Heart left ventricle (tissue), 16 donors: ENCODE measurements around the gene ARHGEF26. TPM values are rescaled to one million over a fixed set of nuclear protein-coding genes. Genes with fewer than 3 reads are reported as not detected.

Source experiments
- ATAC-seq, 4 donors: fragments of 200-7000 bp; cut with Tn5 transposase; one replicate each; pipeline ENCODE4 v1.9.1; 2020 to 2022; ENCODE audit warnings: moderate library complexity in 4 of 4, mild to moderate bottlenecking in 3 of 4, moderate number of reproducible peaks in 1 of 4
- DNase-seq, 5 donors: peaks; one replicate each; pipeline ENCODE4 v3.0.0-alpha.2; 2020
- H3K27ac ChIP-seq, 12 donors: fragments of 200-600 bp; sonication (generic) in 4 of 12; one replicate each; pipeline versions ENCODE4 v1.5.0 to v1.8.0; 2016 to 2022; ENCODE audit warnings: mild to moderate bottlenecking in 2 of 12
- H3K27me3 ChIP-seq, 9 donors: fragments of 200-600 bp; sonication (generic) in 2 of 9; one replicate each; pipeline versions ENCODE4 v1.5.1 to v1.8.0; 2016 to 2022; ENCODE audit warnings: mild to moderate bottlenecking in 3 of 9
- H3K36me3 ChIP-seq, 9 donors: fragments of 200-600 bp; sonication (generic) in 2 of 9; one replicate each; pipeline versions ENCODE4 v1.5.0 to v1.8.0; 2018 to 2022; ENCODE audit warnings: mild to moderate bottlenecking in 2 of 9
- H3K4me1 ChIP-seq, 12 donors: fragments of 200-600 bp; sonication (generic) in 4 of 12; one replicate each; pipeline versions ENCODE4 v1.5.0 to v1.8.0; 2016 to 2022; ENCODE audit warnings: mild to moderate bottlenecking in 3 of 12
- H3K4me3 ChIP-seq, 12 donors: fragments of 200-600 bp; sonication (generic) in 4 of 12; one replicate each; pipeline versions ENCODE4 v1.5.0 to v1.8.0; 2017 to 2022; ENCODE audit warnings: mild to moderate bottlenecking in 9 of 12, moderate library complexity in 4 of 12
- H3K9me3 ChIP-seq, 12 donors: fragments of 200-600 bp; sonication (generic) in 4 of 12; one replicate each; pipeline versions ENCODE4 v1.5.0 to v1.8.0; 2016 to 2022; ENCODE audit warnings: mild to moderate bottlenecking in 1 of 12
- POLR2A ChIP-seq, 2 donors: fragments of 450-650 bp; IDR thresholded peaks; one replicate each; pipeline ENCODE4 v1.6.1; 2017; ENCODE audit warnings: antibody characterized with exemption in 2 of 2, mild to moderate bottlenecking in 2 of 2, moderate library complexity in 2 of 2
- WGBS, 4 donors: extraction: QIAGEN DNeasy Blood & Tissue Kit in 2 of 4; methylation state at CpG; one replicate each; pipeline versions ENCODE4 v1.1.5 to v1.1.7; 2013 to 2018; 5-methylcytosine and 5-hydroxymethylcytosine counted together
- intact Hi-C, 10 donors: fragments of 100-400 bp; cut with DNase I; formaldehyde crosslinking; loops; one replicate each; pipeline versions ENCODE4 v1.11.1 to v1.14.2; 2022
- polyA plus RNA-seq, 2 donors: library from polyadenylated mRNA; stranded (reverse); fragments of 200-250 nt; gene quantifications; one replicate each; pipeline ENCODE4 v1.2.3, GENCODE V29; 2013
- total RNA-seq, 9 donors: library from RNA; depleted of rRNA in 2 of 9; stranded (reverse); fragments of >200 nt in 2 of 9; fragmentation: NEBNext Ultra II Directional in 3 of 9; extraction: Animal tissue kit (Norgen Biotek cat#: 25700) in 3 of 9; gene quantifications; one replicate each; pipeline versions ENCODE4 v1.1.0 to v1.2.4, GENCODE V29; 2016 to 2023
- TF ChIP-seq, protein P1 (sequence below), 12 donors: fragments of 200-600 bp; sonication (generic) in 4 of 12; IDR thresholded peaks; one replicate each; pipeline versions ENCODE4 v1.5.0 to v1.8.0; 2018 to 2022; ENCODE audit warnings: antibody characterized with exemption in 12 of 12, mild to moderate bottlenecking in 5 of 12
- donor health status: ischemic (EF 13 %, LVEDD 7.1; RV severe dilation, severe dysfunction).
- donor health status: healthy with polysubstance abuse.
- donor health status: DM: no; HTN: yes; CAD: no.
- donor health status: DM: no; HTN: no; CAD: no.
- donor health status: ischemic (EF 25% LVEDD 6.9; RV normal size, moderate dysfunction).
- donor health status: ischemic (EF 25% LVEDD 5.7; RV mildly dilated, moderate dysfunction).
- donor health status: healthy.
- donor health status: DM: yes; HTN: yes; CAD: no.
- donor health status: ischemic (EF 35%, LVEDD 5.7; RV mildly dilated, moderate dysfunction).
- donor health status: nonischemic (EF 11% LVEDD 7.7; RV severe dilation, severe dysfunction).
- donor health status: DM: yes; HTN: yes; CAD: no.
- donor health status: PGD.
- donor health status: ischemic (EF 29% LVEDD 5.4; RV normal size, mild dysfunction).
- donor health status: nonischemic (EF 23%, LVEDD 6.1; RV moderate dilation, normal function).

Gene ARHGEF26
- total and polyA plus RNA-seq, 11 donors = 0.68 to 2.3 (median 1.3) TPM

DNA sequence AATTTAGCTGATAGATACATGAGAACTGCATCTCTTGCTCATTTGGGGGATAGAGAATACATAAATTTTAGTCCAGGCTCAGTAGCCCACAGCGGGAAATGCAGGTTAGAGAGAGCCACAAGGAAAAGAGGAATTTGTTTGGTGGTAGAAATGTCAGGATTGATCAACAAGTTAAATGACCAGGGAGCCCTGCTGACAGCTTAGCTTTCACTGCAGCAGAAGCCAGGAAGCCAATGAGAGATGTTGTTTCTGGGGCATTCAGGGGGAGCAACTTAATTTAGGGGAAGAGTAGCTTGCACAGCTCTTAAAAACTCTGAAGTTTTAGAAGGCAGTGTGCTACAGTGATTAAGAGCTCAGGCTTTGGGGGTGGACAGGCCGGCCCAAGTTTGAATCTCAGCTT lies 22.7 kb downstream of the ARHGEF26 start:
- intact Hi-C loops = no loop called here
- ATAC-seq (no peak), DNase-seq (no peak)
- no peak overlapping the region for H3K4me3 ChIP-seq
- H3K36me3 ChIP-seq = no peaks in the 10 kb centered on the region
- no peak for TF ChIP-seq POLR2A (IDR thresholded peaks at IDR 0.05)
- TF ChIP-seq, protein P1, sequence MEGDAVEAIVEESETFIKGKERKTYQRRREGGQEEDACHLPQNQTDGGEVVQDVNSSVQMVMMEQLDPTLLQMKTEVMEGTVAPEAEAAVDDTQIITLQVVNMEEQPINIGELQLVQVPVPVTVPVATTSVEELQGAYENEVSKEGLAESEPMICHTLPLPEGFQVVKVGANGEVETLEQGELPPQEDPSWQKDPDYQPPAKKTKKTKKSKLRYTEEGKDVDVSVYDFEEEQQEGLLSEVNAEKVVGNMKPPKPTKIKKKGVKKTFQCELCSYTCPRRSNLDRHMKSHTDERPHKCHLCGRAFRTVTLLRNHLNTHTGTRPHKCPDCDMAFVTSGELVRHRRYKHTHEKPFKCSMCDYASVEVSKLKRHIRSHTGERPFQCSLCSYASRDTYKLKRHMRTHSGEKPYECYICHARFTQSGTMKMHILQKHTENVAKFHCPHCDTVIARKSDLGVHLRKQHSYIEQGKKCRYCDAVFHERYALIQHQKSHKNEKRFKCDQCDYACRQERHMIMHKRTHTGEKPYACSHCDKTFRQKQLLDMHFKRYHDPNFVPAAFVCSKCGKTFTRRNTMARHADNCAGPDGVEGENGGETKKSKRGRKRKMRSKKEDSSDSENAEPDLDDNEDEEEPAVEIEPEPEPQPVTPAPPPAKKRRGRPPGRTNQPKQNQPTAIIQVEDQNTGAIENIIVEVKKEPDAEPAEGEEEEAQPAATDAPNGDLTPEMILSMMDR (IDR thresholded peaks at IDR 0.05) = no peak
- H3K27ac ChIP-seq = no peak overlapping the region
- no peaks in the 10 kb centered on the region for H3K27me3 ChIP-seq
- no peaks in the 10 kb centered on the region for H3K9me3 ChIP-seq
- H3K4me1 ChIP-seq = no peaks in the 10 kb centered on the region
- WGBS, 4 donors = 90 to 97% (median 92%) methylated on average over 2 of the region's 2 CpGs

DNA sequence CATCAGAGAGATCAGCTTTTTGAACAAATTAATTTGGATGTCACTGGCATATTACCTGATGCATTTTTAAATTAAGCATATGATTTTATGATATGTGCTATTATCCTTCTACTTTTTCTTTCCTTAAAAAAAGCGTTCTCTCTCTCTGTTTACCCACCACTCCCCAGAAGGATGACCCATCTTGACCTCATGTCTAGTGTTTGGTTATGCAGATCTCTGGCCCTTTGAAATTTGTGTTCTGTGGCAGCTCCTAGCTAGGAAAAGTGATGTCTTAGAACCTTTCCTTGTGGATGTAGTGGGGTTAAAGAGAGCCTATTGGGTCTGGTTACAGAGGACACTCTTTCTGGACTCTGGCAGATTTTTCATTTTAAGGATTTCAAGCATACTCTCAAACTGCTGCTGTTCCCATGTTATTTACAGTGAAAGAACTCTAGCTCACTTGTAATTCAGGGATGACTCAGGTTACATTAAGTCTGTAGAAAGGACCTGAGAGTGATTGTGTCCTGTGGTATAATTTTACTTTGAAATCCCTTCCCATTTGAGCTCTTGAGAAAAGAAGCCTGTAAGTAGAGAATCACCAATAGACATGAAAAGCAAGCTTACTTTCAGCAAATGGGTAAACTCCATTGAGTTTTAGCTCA lies 23.8 kb downstream of the ARHGEF26 start:
- no peak for ATAC-seq
- Histone ChIP-seq H3K36me3 (no peaks in the 10 kb centered on the region), H3K27ac (no peak overlapping the region), H3K27me3 (no peaks in the 10 kb centered on the region), H3K4me1 (no peaks in the 10 kb centered on the region), H3K4me3 (no peak overlapping the region), H3K9me3 (no peaks in the 10 kb centered on the region)
- intact Hi-C loops = no loop called here
- TF ChIP-seq POLR2A (IDR thresholded peaks at IDR 0.05) = no peak
- TF ChIP-seq, protein P1 (IDR thresholded peaks at IDR 0.05) = no peak
- DNase-seq = no peak
- 71 to 82% (median 77%) methylated on average over 1 of the region's 1 CpG for WGBS, 4 donors

DNA sequence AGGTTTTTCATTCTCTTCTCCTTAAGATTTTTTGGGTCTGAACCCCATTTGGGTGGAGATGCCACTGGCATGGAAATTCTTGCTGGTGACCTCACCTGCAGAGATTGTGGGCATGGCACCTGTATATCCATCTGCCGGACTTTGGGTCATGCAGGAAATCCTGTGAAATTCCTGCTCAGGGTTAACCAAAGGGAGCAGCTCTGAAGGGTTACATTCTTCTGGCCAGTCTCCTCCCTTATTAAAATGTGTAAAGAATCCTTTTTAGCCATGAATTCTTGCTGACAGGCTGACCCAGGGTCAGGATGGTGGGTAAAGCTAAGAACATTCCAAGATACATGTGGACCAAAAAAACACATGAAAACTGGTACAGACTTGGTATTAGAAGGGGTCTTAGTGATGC lies 27.4 kb downstream of the ARHGEF26 start:
- H3K27ac ChIP-seq = no peak overlapping the region
- intact Hi-C loops = no loop called here

DNA sequence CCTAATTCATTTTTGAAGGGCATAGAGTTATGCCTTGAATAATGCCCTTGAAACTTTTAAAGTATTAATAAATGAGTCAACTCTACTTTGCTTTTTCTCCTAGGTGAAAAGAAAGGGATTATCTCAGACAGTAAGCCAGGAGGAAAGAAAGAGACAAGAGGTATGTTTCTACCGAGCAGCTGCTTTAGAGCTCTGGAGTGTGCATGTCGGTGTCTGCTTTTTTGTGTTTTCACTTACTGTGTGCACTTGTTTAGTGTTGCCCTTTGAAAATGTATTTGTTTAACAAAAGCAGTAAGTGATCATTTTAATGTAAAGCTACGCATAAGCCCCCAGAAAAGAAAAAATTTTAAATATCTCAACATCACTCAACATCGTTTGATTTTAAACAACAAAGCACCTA lies 28.1 kb downstream of the ARHGEF26 start:
- WGBS, 4 donors = 88 to 93% (median 93%) methylated on average over 4 of the region's 4 CpGs
- peaks cover 0 to 6% (median 0%) of the 10 kb centered on the region in 9 donors for H3K36me3 ChIP-seq
- ATAC-seq (no peak), DNase-seq (no peak)
- H3K4me3 ChIP-seq = no peak overlapping the region
- intact Hi-C loops = no loop called here
- no peaks in the 10 kb centered on the region for H3K9me3 ChIP-seq
- no peak for TF ChIP-seq POLR2A (IDR thresholded peaks at IDR 0.05)
- TF ChIP-seq, protein P1 (IDR thresholded peaks at IDR 0.05) = no peak
- H3K4me1 ChIP-seq = no peaks in the 10 kb centered on the region
- no peak overlapping the region for H3K27ac ChIP-seq
- H3K27me3 ChIP-seq = no peaks in the 10 kb centered on the region

More for the DNA sequence above, 27.4 kb downstream of the ARHGEF26 start:
- WGBS, 4 donors = 57 to 74% (median 69%) methylated on average over 1 of the region's 1 CpG
- H3K9me3 ChIP-seq = no peaks in the 10 kb centered on the region
- DNase-seq (no peak), ATAC-seq (no peak)
- H3K36me3 ChIP-seq = peaks cover 0 to 6% (median 0%) of the 10 kb centered on the region in 9 donors
- no peaks in the 10 kb centered on the region for H3K27me3 ChIP-seq
- H3K4me3 ChIP-seq = no peak overlapping the region
- TF ChIP-seq, protein P1 (IDR thresholded peaks at IDR 0.05) = no peak
- TF ChIP-seq POLR2A (IDR thresholded peaks at IDR 0.05) = no peak
- H3K4me1 ChIP-seq = no peaks in the 10 kb centered on the region
